Measurements from ENCODE around the gene FAM162A. TPM values are rescaled to one million over a fixed set of nuclear protein-coding genes. Genes with fewer than 3 reads are reported as not detected.

Gene FAM162A
- total and polyA plus RNA-seq, 2 donors (not counting 3 experiments of a cell fraction or from before 2014, with no cell fraction given): 12.6 to 23.4 TPM

- Histone ChIP-seq H3K27ac (ENCODE audit: insufficient read depth, low read depth, low read length) (no peak overlapping the region), H3K9me3 (replicated peaks; ENCODE audit: control insufficient read depth, insufficient read depth, low read length) (no peaks in the 10 kb centered on the region), H2AFZ (ENCODE audit: low read depth, low read length) (no peak overlapping the region), H3K27me3 (ENCODE audit: control insufficient read depth in 2 of 2, insufficient read depth in 2 of 2, low read length in 2 of 2) (no peaks in the 10 kb centered on the region), H3K9ac (replicated peaks; ENCODE audit: extremely low read depth, insufficient read depth, low read length) (no peak overlapping the region), H4K20me1 (replicated peaks; ENCODE audit: control insufficient read depth, extremely low read depth, insufficient read depth, low read length) (no peaks in the 10 kb centered on the region), H3K36me3 (ENCODE audit: control insufficient read depth in 2 of 2, extremely low read depth in 1 of 2, insufficient read depth in 2 of 2, low read length in 2 of 2) (no peaks in the 10 kb centered on the region), H3K4me1 (ENCODE audit: control insufficient read depth, extremely low read depth, insufficient read depth, low read length) (peaks cover 4% of the 10 kb centered on the region), H3K4me2 (ENCODE audit: insufficient read depth, low read length) (no peak overlapping the region), H3K79me2 (ENCODE audit: control insufficient read depth, insufficient read depth, low read length) (no peaks in the 10 kb centered on the region), H3K9me1 (replicated peaks; ENCODE audit: control insufficient read depth, extremely low read depth, insufficient read depth, low read length) (no peaks in the 10 kb centered on the region), H3K4me3 (replicated peaks in 1 of 3; ENCODE audit: insufficient read depth in 1 of 3, low read depth in 1 of 3, low read length in 3 of 3) (no peak overlapping the region)
- ChIA-PET CTCF (interaction anchor here (1.0 to 5.4 kb wide), 7 partner anchors 13 to 551 kb away, joined by 4 to 120 read pairs (median 6); partner anchors contain the start of gene PARP14), POLR2A (no interaction called here)
- TF ChIP-seq FOS (IDR thresholded peaks at IDR 0.05; ENCODE audit: borderline replicate concordance, insufficient read depth, low read length) (no peak), EZH2 (IDR thresholded peaks at IDR 0.05; ENCODE audit: borderline replicate concordance, low read depth, low read length, severe bottlenecking) (no peak), MAX (IDR thresholded peaks at IDR 0.05; ENCODE audit: insufficient read depth, insufficient read length) (no peak)
- no peak for FAIRE-seq
- no TSS peak for BruUV-seq (replicated peaks)
- no peak for DNase-seq (ENCODE audit: low read depth, low spot score)
- dilution Hi-C loops (cut with MboI; ENCODE audit: extremely low pct_ligation_motif_present, low sequenced_read_pairs): no loop called here
- intact Hi-C loops (cut with micrococcal nuclease): loop anchor here (1.0 to 10.0 kb wide), 4 partner anchors 8 to 863 kb away; partner anchors contain the start of genes DTX3L, FAM162A and PARP9
Measured at GRCh38 chr3:122391681-122392446, 7.9 kb downstream of the FAM162A start.

Data from endothelial cell of umbilical vein (primary cell).